ENCODE results near the gene IMPDH2. TPM values are rescaled to one million over a fixed set of nuclear protein-coding genes. Genes with fewer than 3 reads are reported as not detected.

Gene IMPDH2
- polyA plus RNA-seq, 3 donors: 20.8 to 67.3 (median 21.0) TPM

GRCh38 chr3:49016414-49017228 lies 12.6 kb downstream of the IMPDH2 start:
- Mint-ChIP-seq H3K27ac (no peak overlapping the region), H3K36me3 (peaks cover 27 to 47% of the 10 kb centered on the region in 2 donors)
- no peak overlapping the region for H3K4me2 ChIP-seq (replicated peaks; ENCODE audit: extremely low read depth, low read length, poor library complexity, severe bottlenecking)

DNA sequence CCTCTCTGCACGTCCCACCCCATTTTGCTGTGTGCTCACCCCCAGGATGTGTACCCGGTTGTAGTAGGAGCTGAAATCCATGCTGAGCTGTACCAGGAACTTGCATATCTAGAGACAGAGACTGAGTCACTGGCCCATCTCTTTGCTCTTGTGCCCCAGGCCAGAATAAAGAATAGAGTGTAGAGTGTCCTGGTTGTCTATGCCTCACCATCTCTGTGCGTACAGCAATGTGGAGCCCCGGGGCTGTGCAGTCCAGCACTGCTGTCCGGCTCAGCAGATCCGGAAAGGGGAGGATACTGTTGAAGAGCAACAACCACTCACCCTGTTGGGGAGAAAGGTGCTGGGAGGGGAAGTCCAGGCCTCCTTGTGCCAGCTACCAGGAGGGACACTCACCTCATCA lies 13.4 kb downstream of the IMPDH2 start:
- Histone ChIP-seq H3K4me3 (replicated peaks in 1 of 3; ENCODE audit: low read depth in 2 of 3, low read length in 3 of 3) (no peak overlapping the region), H3K36me3 (replicated peaks in 1 of 2; ENCODE audit: control insufficient read depth in 1 of 2, insufficient read depth in 2 of 2, low read length in 2 of 2) (peaks cover 41 to 55% of the 10 kb centered on the region in 2 donors), H3K27me3 (ENCODE audit: control insufficient read depth in 2 of 2, insufficient read depth in 2 of 2, low read length in 2 of 2) (no peaks in the 10 kb centered on the region), H3K4me2 (replicated peaks; ENCODE audit: extremely low read depth, low read length, poor library complexity, severe bottlenecking) (no peak overlapping the region), H4K20me1 (ENCODE audit: insufficient read depth, low read length) (peaks cover 45% of the 10 kb centered on the region), H2AFZ (ENCODE audit: insufficient read depth, low read depth, low read length, poor library complexity, severe bottlenecking) (no peak overlapping the region), H3K79me2 (ENCODE audit: insufficient read depth, low read length) (peaks cover 48% of the 10 kb centered on the region), H3K9me3 (replicated peaks in 1 of 2; ENCODE audit: control insufficient read depth in 1 of 2, insufficient read depth in 1 of 2, low read length in 2 of 2) (no peaks in the 10 kb centered on the region), H3K4me1 (ENCODE audit: control insufficient read depth in 1 of 2, insufficient read depth in 2 of 2, low read length in 2 of 2) (peaks cover 30 to 37% of the 10 kb centered on the region in 2 donors), H3K27ac (ENCODE audit: low read depth in 1 of 2, low read length in 2 of 2) (no peak overlapping the region), H3K9ac (ENCODE audit: insufficient read depth, low read length, poor library complexity, severe bottlenecking) (no peak overlapping the region)
- TF ChIP-seq CTCF (IDR thresholded peaks at IDR 0.05): no peak
- Mint-ChIP-seq H3K36me3 (peaks cover 28 to 53% of the 10 kb centered on the region in 2 donors), H3K27ac (no peak overlapping the region), H3K4me3 (no peak overlapping the region), H3K27me3 (ENCODE audit: low read depth in 3 of 3) (no peaks in the 10 kb centered on the region), H3K4me1 (peaks cover 23% of the 10 kb centered on the region), H3K9me3 (no peaks in the 10 kb centered on the region)
- intact Hi-C loops (cut with micrococcal nuclease): no loop called here
- DNase-seq: no peak
- WGBS (ENCODE audit: insufficient coverage): 87% methylated on average over 3 of the region's 6 CpGs

More at GRCh38 chr3:49016414-49017228, 12.6 kb downstream of the IMPDH2 start:
- H3K9me3 Mint-ChIP-seq: no peaks in the 10 kb centered on the region
- peaks cover 39 to 51% of the 10 kb centered on the region in 2 donors for H3K36me3 ChIP-seq (replicated peaks in 1 of 2; ENCODE audit: control insufficient read depth in 1 of 2, insufficient read depth in 2 of 2, low read length in 2 of 2)
- H3K4me3 Mint-ChIP-seq: peak overlapping the region in 1 of 2 donors; percentile 37
- peaks cover 40% of the 10 kb centered on the region for H4K20me1 ChIP-seq (ENCODE audit: insufficient read depth, low read length)
- H3K27ac ChIP-seq (ENCODE audit: low read depth in 1 of 2, low read length in 2 of 2): no peak overlapping the region
- H3K9ac ChIP-seq (ENCODE audit: insufficient read depth, low read length, poor library complexity, severe bottlenecking): no peak overlapping the region
- no peak for DNase-seq
- peaks cover 30 to 37% of the 10 kb centered on the region in 2 donors for H3K4me1 ChIP-seq (ENCODE audit: control insufficient read depth in 1 of 2, insufficient read depth in 2 of 2, low read length in 2 of 2)
- no peaks in the 10 kb centered on the region for H3K27me3 ChIP-seq (ENCODE audit: control insufficient read depth in 2 of 2, insufficient read depth in 2 of 2, low read length in 2 of 2)
- H3K4me3 ChIP-seq (replicated peaks in 1 of 3; ENCODE audit: low read depth in 2 of 3, low read length in 3 of 3): no peak overlapping the region
- no peak overlapping the region for H2AFZ ChIP-seq (ENCODE audit: insufficient read depth, low read depth, low read length, poor library complexity, severe bottlenecking)
- TF ChIP-seq CTCF (IDR thresholded peaks at IDR 0.05): no peak
- peaks cover 23% of the 10 kb centered on the region for H3K4me1 Mint-ChIP-seq
- 100% methylated on average over 2 of the region's 6 CpGs for WGBS (ENCODE audit: insufficient coverage)
- intact Hi-C loops (cut with micrococcal nuclease): no loop called here
- H3K79me2 ChIP-seq (ENCODE audit: insufficient read depth, low read length): peaks cover 49% of the 10 kb centered on the region
- no peaks in the 10 kb centered on the region for H3K9me3 ChIP-seq (replicated peaks in 1 of 2; ENCODE audit: control insufficient read depth in 1 of 2, insufficient read depth in 1 of 2, low read length in 2 of 2)
- H3K27me3 Mint-ChIP-seq (ENCODE audit: low read depth in 3 of 3): peaks cover 0 to 2% (median 0%) of the 10 kb centered on the region in 3 donors

Data from CD14-positive monocyte (primary cell).